ENCODE data around the gene CES2. TPM values are rescaled to one million over a fixed set of nuclear protein-coding genes. Genes with fewer than 3 reads are reported as not detected.
"Not testable (repeated sequence)": the region's sequence is repeated elsewhere in the genome, so short reads cannot be mapped to it uniquely, and the experiment has no call there.

CES2 gene
- total and polyA plus RNA-seq, 2 of the 8 experiments (the other 6 are each of a cell fraction or from before 2014, with no cell fraction given) = 8.6 to 14.7 TPM

GRCh38 chr16:66955363-66956153 lies 20.2 kb downstream of the CES2 start:
- H2BK20ac ChIP-seq (ENCODE audit: low read length); H3K27ac ChIP-seq (ENCODE audit: low read depth, low read length); POLR2A ChIA-PET (ENCODE audit: partially characterized antibody); H2BK15ac ChIP-seq (ENCODE audit: low read length); H4K91ac ChIP-seq (replicated peaks; ENCODE audit: insufficient read length, low read length); H3K36me3 ChIP-seq (ENCODE audit: control insufficient read depth in 2 of 4, insufficient read depth in 4 of 4, low read length in 3 of 4); FAIRE-seq; H2BK5ac ChIP-seq (ENCODE audit: low read depth, low read length); H3K23me2 ChIP-seq (ENCODE audit: low read depth, low read length); H3K79me2 ChIP-seq (ENCODE audit: control insufficient read depth in 1 of 2, insufficient read depth in 2 of 2, low read length in 2 of 2); H3K9me3 ChIP-seq (ENCODE audit: insufficient read depth in 2 of 2, low read depth in 1 of 2, low read length in 1 of 2); H3K4ac ChIP-seq (replicated peaks; ENCODE audit: insufficient read length, low read depth, low read length); H2AFZ ChIP-seq (ENCODE audit: low read length); H3K4me3 ChIP-seq (ENCODE audit: extremely low read depth in 1 of 4, insufficient read depth in 2 of 4, low read depth in 3 of 4, low read length in 4 of 4); H3K23ac ChIP-seq (ENCODE audit: insufficient read length); H2BK120ac ChIP-seq (replicated peaks; ENCODE audit: low read depth, low read length); H3K14ac ChIP-seq (ENCODE audit: insufficient read length); H3K9ac ChIP-seq (replicated peaks in 1 of 4; ENCODE audit: extremely low read depth in 1 of 4, low read depth in 3 of 4, low read length in 3 of 4); H4K8ac ChIP-seq (ENCODE audit: extremely low read depth, insufficient read depth, low read length); H3K56ac ChIP-seq (replicated peaks; ENCODE audit: insufficient read length, low read depth, low read length); H3K4me1 ChIP-seq (replicated peaks in 1 of 4; ENCODE audit: control insufficient read depth in 3 of 4, insufficient read depth in 4 of 4, low read length in 3 of 4); H2AK5ac ChIP-seq (ENCODE audit: low read depth, low read length); H2BK12ac ChIP-seq (ENCODE audit: low read depth, low read length); H4K20me1 ChIP-seq (replicated peaks in 1 of 2; ENCODE audit: control insufficient read depth in 1 of 2, insufficient read depth in 2 of 2, low read length in 2 of 2); H3K18ac ChIP-seq (ENCODE audit: extremely low read depth, low read length); H4K5ac ChIP-seq (ENCODE audit: insufficient read length, low read depth, low read length); H3K4me2 ChIP-seq (ENCODE audit: insufficient read depth in 1 of 2, low read depth in 2 of 2, low read length in 2 of 2); DNase-seq (ENCODE audit: low read depth in 1 of 2, low spot score in 2 of 2); H3K79me1 ChIP-seq (ENCODE audit: low read depth, low read length); H3K27me3 ChIP-seq (replicated peaks in 1 of 4; ENCODE audit: control insufficient read depth in 3 of 4, extremely low read depth in 1 of 4, insufficient read depth in 3 of 4, low read length in 3 of 4): not testable (repeated sequence)
- CTCF ChIA-PET (ENCODE audit: partially characterized antibody) = interaction anchor here (0.6 to 12.2 kb wide), 8 partner anchors 9 to 242 kb away, joined by 3 to 130 read pairs (median 6); no protein-coding TSS in a partner anchor
- WGBS, 2 experiments (ENCODE audit: extremely low coverage in 1 of 2, insufficient coverage in 1 of 2, insufficient read length in 1 of 2, insufficient replicate concordance in 2 of 2, low coverage in 1 of 2, low lambda C conversion rate in 2 of 2, missing lambda C conversion rate in 1 of 2) = 89% methylated on average over 17 of the region's 17 CpGs; no CpG with 5 or more reads in 1 of the 2 experiments

- not testable (repeated sequence) for H4K5ac ChIP-seq (ENCODE audit: insufficient read length, low read depth, low read length)
Observed at GRCh38 chr16:66956154-66956457, 20.8 kb downstream of the CES2 start.

More at GRCh38 chr16:66956154-66956457, 20.8 kb downstream of the CES2 start:
- H2AK5ac ChIP-seq (ENCODE audit: low read depth, low read length); H2BK120ac ChIP-seq (replicated peaks; ENCODE audit: low read depth, low read length); H2BK20ac ChIP-seq (ENCODE audit: low read length); H3K23ac ChIP-seq (ENCODE audit: insufficient read length); H4K20me1 ChIP-seq (replicated peaks in 1 of 2; ENCODE audit: control insufficient read depth in 1 of 2, insufficient read depth in 2 of 2, low read length in 2 of 2); H3K27ac ChIP-seq (ENCODE audit: low read depth, low read length); H3K18ac ChIP-seq (ENCODE audit: extremely low read depth, low read length); H3K9me3 ChIP-seq (ENCODE audit: insufficient read depth in 2 of 2, low read depth in 1 of 2, low read length in 1 of 2); H4K91ac ChIP-seq (replicated peaks; ENCODE audit: insufficient read length, low read length); H3K9ac ChIP-seq (replicated peaks in 1 of 4; ENCODE audit: extremely low read depth in 1 of 4, low read depth in 3 of 4, low read length in 3 of 4); H3K23me2 ChIP-seq (ENCODE audit: low read depth, low read length); H3K27me3 ChIP-seq (replicated peaks in 1 of 4; ENCODE audit: control insufficient read depth in 3 of 4, extremely low read depth in 1 of 4, insufficient read depth in 3 of 4, low read length in 3 of 4); DNase-seq (ENCODE audit: low read depth in 1 of 2, low spot score in 2 of 2); H2BK15ac ChIP-seq (ENCODE audit: low read length); H3K14ac ChIP-seq (ENCODE audit: insufficient read length); H2BK12ac ChIP-seq (ENCODE audit: low read depth, low read length); H3K79me2 ChIP-seq (ENCODE audit: control insufficient read depth in 1 of 2, insufficient read depth in 2 of 2, low read length in 2 of 2); H2AFZ ChIP-seq (ENCODE audit: low read length); H3K36me3 ChIP-seq (ENCODE audit: control insufficient read depth in 2 of 4, insufficient read depth in 4 of 4, low read length in 3 of 4); POLR2A ChIA-PET (ENCODE audit: partially characterized antibody); H3K56ac ChIP-seq (replicated peaks; ENCODE audit: insufficient read length, low read depth, low read length); H3K4me3 ChIP-seq (ENCODE audit: extremely low read depth in 1 of 4, insufficient read depth in 2 of 4, low read depth in 3 of 4, low read length in 4 of 4); H3K4ac ChIP-seq (replicated peaks; ENCODE audit: insufficient read length, low read depth, low read length); FAIRE-seq; H3K4me1 ChIP-seq (replicated peaks in 1 of 4; ENCODE audit: control insufficient read depth in 3 of 4, insufficient read depth in 4 of 4, low read length in 3 of 4); H3K4me2 ChIP-seq (ENCODE audit: insufficient read depth in 1 of 2, low read depth in 2 of 2, low read length in 2 of 2); H2BK5ac ChIP-seq (ENCODE audit: low read depth, low read length); H4K8ac ChIP-seq (ENCODE audit: extremely low read depth, insufficient read depth, low read length); H3K79me1 ChIP-seq (ENCODE audit: low read depth, low read length): not testable (repeated sequence)
- WGBS, 2 experiments (ENCODE audit: extremely low coverage in 1 of 2, insufficient coverage in 1 of 2, insufficient read length in 1 of 2, insufficient replicate concordance in 2 of 2, low coverage in 1 of 2, low lambda C conversion rate in 2 of 2, missing lambda C conversion rate in 1 of 2) = 67% methylated on average over 1 of the region's 1 CpG; no CpG with 5 or more reads in 1 of the 2 experiments
- CTCF ChIA-PET (ENCODE audit: partially characterized antibody) = interaction anchor here (0.6 to 12.2 kb wide), 9 partner anchors 9 to 242 kb away, joined by 3 to 130 read pairs (median 5); partner anchors contain the start of gene CES4A

All from H1 (cell line).